Stimulated activated CD4-positive, alpha-beta T cell treated with anti-CD3 and anti-CD28 coated beads, TNF-alpha, amount 100 ng/mL, for 1 hour (primary cell): Measurements from ENCODE around the gene TPRA1.
"Not testable (repeated sequence)": the region's sequence is repeated elsewhere in the genome, so short reads cannot be mapped to it uniquely, and the experiment has no call there.

Source experiments
- DNase-seq, 3 donors: peaks; one replicate each; pipeline ENCODE4 v3.0.0-alpha.2; 2020; ENCODE audit warnings: low read depth in 3 of 3, low spot score in 1 of 3

TPRA1 gene

DNA sequence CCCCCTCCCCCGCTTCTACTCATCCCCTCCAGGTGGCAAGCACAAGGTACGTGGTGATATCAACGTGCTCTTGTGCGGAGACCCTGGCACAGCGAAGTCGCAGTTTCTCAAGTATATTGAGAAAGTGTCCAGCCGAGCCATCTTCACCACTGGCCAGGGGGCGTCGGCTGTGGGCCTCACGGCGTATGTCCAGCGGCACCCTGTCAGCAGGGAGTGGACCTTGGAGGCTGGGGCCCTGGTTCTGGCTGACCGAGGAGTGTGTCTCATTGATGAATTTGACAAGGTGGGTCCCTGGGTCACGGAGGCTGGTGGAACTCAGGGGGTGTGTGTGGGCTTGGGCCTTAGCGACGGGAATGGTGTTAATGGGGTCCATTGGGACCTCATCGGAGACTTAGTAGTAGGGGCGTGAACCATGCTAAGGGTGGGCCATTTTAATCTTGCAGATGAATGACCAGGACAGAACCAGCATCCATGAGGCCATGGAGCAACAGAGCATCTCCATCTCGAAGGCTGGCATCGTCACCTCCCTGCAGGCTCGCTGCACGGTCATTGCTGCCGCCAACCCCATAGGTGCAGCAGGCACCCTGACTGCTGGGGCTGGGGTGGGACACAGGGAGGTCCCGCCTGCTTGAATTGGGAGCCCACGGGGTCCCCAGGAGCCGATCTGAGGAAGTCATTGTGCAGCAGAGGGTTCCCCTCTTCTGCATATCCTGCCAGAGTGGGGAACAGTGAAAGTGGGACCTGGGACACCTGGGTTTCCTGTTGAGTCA is 26.5 kb upstream of the TPRA1 start:
- no peak for DNase-seq

DNA sequence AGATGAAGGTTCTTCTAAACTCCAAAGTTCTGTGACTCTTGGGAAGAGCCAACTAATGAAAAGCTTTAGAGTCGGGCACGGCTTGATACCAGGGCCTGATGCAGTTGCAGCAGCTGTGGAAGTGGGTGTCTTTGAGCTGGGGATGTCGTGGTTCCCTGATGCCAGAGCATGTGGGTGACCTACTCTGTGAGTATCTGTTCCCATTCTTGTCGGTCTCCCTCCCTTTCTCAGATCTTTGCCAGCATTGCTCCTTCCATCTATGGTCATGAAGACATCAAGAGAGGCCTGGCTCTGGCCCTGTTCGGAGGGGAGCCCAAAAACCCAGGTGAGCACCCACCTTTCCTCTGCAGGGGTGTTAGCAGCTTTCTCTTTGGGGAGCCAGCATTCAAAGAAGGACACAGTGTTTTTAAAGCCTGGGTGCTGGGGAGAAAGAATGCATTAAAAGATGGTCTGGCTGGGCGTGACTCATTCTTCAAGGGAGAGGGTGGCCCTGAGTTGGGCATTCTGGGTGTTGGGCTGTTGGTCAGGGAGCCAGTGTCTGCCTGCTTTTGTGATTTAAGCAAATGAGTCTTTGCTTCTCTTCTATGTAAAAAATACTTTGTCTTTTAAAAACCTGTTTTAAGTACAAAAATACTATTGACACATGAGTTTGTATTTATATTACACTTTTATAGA is 25.2 kb upstream of the TPRA1 start:
- DNase-seq: no peak

DNA sequence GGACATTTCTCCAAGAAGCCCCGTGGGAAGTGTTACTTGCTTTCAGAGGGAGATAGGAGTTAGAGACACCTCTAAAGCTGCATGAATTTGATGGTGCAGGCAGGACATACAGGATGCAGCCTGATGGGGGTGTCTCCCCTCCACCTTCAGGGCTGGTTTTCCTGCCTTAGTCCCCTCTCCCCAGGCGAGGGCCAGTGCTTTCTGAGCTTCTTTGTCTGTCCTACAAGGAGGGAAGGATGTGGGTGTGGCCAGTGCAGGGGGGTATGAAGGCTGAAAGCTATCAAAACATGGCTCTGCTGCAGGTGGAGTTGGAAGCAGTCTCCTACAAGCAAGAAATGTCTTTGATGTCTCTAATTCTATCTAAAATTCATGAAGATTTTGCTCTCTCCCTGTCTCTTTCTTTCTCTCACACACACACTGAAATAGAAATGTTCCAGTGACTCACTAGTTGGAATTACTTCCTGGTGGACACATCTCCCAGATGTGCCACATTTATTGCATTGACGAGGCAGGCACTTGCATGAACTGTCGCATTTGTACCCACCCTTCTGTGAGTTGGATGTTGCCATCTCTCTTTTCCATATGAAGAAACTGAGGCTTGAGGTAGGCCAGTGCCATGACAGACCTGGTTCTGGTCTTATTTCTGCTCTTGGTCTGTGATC is 24.5 kb upstream of the TPRA1 start:
- no peak for DNase-seq

DNA sequence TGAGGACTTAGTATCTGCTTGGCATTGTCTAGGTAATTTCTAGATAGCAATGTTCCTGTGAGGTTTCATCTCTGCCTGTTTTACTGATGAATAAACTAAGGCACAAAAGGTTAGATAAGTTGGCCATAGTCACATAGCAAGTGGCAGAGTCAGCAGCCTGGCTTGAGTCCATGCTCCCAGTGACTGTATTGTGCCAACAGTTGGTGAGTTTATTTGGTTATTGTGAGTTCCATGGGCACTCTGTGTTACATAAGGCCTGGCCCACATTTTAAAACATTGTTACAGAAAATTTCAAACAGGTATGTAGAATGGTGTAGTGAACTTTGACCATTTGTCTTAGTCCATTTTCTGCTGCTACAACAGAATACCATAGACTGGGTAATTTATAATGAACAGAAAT is 22.9 kb upstream of the TPRA1 start:
- DNase-seq: no peak

DNA sequence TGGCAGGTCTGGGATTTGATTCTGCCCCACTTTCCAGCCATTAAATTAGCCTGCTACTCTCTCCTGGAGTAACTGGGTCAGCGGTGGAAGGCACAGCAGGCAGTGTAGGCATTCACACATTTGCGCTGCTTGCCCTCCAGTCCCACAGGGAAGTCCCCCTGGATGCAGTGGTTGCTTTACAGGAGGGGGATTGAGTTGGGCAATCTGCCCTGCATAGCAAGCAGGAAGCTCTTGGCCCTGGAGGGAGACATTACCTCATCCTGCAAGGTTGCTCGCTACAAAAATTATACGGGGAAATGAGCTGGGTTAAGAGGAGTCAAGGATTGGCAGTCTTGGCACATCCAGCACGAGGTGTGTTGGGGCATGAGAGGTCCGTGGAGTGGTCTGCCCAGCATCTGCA is 22.4 kb upstream of the TPRA1 start:
- no peak for DNase-seq

DNA sequence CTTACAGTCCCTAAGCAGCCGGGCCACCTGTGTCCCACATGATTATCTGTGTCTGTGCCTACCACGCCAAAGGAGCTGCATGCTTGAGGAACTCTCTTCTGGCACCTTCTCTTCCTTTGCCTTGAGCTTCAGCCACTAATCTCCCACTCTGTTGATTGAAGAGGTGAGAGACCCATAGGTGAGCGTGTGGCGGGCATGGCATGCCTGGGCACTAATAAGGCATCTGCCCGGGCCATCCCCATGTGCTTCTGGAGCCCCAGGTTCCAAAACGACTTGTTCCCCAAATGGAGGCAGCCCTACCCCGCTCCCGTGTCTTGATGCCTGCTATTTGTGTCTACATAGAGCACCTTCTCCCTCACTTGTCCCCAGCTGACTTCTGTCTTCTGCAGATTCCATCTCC is 20.7 kb upstream of the TPRA1 start:
- DNase-seq: no peak

DNA sequence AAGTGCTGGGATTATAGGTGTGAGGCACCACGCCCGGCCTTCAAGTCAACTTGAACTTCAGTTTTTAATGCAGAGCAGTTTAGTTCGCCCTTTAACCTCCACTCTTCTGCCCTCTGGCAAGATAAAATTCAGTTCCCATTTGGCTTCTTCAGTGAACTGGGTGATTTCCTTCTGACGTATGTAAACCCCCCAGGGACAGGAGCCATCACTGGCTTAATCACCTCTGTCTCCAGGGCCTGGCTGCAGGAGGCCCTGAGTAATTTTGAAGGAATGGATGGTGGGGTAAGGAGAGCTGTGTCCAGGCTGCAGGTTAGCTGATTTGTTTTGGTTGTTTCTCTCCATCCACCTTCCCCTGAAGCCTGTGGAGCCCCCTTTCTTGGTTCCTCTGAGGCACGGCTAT is 19.6 kb upstream of the TPRA1 start:
- no peak for DNase-seq

DNA sequence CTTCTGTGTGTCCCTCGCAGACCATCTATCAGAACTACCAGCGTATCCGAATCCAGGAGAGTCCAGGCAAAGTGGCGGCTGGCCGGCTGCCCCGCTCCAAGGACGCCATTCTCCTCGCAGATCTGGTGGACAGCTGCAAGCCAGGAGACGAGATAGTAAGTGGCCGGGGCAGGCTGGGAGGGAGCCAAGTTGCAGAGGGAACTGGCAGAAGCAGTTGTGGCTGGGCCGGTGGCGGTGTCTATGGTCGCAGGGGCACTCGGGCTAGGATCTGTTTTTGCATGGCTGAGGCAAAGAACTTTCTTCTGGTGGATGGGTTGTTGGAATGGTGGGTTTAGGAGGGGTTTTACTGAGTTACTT is 17.8 kb upstream of the TPRA1 start:
- DNase-seq: no peak

DNA sequence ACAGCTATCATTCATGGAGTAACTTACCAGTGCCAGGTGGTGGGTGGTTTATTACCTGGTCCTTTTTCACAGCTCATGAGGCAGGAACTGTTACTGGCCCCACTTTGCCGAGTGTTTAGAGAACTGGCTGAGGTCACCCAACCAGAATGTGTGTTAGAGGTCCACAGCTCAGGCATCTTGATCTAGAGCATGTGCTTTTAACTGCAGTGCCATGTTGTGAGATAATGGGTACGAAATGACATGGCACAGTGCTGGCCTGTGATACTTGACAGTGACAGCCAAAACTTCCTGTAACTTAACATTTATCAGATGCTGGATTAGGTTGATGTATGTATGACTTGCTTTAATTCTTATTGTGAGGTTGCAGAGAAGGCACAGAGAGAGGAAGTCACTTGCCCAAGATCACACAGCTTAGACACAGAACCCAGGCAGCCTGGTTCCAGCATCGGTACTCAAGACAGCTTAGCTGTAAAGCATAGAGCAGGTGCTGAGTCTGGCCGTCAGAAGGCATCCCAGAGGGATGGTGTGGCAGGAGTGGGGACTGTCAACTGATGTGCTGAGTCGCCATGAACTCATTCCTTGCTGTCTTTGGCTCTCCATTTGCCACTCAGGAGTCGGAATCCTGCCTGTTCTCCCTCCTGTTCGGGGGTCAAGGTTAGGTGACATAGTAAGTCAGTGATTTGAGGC is 17.3 kb upstream of the TPRA1 start:
- no peak for DNase-seq

DNA sequence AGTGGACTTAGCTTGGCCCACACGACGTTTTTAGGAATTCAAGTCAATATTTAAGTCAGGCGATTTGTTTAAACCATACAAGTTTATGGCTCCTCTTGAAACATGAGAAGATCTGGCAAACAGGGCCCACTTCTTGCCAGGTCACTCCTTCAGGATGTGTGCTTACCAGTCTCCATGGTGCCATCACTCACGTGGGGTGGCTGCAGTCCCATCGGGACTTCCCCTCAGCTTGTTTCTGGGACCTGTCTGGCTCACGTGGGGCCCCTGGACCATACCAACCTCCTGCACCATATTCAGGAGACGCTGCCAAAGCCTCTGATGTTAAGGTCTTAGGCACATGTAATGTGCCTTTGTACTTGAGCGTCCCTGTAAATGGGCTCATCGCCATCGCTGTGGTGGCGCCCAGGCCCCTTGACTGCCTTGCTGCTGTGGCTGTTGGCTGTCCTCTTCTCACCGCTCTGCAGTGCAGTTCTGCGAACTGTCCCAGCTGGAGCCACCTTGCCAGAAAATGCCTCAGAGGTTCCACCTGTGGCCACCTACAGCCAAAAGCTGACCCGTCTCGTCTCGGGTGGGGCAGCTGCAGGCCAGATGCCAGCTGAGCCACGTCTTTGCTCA is 16.6 kb upstream of the TPRA1 start:
- no peak for DNase-seq

DNA sequence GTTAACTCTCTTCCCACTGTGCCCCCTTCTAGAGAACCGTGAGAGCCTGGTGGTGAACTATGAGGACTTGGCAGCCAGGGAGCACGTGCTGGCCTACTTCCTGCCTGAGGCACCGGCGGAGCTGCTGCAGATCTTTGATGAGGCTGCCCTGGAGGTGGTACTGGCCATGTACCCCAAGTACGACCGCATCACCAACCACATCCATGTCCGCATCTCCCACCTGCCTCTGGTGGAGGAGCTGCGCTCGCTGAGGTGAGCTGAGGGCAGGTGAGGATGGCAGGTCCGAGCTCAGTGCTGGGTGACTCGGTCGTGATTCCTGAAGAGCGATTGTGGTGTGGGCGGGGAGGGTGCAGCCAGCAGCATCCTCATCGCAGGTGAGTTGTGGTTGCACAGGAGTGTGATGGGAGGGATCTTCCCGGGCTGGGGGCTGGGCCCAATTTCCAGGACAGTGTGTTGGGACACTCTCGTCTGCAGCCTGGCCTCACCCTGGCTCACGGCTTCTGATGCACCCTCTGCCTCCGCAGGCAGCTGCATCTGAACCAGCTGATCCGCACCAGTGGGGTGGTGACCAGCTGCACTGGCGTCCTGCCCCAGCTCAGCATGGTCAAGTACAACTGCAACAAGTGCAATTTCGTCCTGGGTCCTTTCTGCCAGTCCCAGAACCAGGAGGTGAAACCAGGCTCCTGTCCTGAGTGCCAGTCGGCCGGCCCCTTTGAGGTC is 15.7 kb upstream of the TPRA1 start:
- no peak for DNase-seq

DNA sequence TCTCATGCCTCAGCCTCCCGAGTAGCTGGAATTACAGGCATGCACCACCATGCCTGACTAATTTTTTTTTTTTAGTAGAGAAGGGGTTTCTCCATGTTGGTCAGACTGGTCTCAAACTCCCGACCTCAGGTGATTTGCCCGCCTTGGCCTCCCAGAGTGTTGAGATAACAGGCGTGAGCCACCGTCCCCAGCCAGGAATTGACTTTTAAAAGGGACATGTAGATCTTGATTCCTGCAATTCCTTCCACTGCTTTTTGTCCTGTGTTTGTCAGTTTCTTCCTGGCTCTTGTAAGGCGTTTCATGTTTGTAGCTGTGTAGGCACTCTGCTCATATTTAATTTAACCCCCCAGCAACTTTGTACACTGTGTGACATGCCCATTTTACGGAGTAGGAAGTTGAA is 15.0 kb upstream of the TPRA1 start:
- DNase-seq: not testable (repeated sequence)

DNA sequence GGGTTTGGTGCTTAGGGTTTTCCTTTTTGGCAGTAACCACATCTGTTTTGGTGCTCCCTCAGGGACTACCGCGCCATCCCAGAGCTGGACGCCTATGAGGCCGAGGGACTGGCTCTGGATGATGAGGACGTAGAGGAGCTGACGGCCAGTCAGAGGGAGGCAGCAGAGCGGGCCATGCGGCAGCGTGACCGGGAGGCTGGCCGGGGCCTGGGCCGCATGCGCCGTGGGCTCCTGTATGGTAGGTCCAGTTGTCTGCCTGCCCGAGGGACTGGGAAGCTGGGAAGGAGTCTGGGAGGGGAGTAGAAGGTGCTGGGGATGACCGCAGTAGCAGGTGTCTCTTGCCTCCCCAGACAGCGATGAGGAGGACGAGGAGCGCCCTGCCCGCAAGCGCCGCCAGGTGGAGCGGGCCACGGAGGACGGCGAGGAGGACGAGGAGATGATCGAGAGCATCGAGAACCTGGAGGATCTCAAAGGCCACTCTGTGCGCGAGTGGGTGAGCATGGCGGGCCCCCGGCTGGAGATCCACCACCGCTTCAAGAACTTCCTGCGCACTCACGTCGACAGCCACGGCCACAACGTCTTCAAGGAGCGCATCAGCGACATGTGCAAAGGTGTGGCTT is 14.1 kb upstream of the TPRA1 start:
- no peak for DNase-seq

DNA sequence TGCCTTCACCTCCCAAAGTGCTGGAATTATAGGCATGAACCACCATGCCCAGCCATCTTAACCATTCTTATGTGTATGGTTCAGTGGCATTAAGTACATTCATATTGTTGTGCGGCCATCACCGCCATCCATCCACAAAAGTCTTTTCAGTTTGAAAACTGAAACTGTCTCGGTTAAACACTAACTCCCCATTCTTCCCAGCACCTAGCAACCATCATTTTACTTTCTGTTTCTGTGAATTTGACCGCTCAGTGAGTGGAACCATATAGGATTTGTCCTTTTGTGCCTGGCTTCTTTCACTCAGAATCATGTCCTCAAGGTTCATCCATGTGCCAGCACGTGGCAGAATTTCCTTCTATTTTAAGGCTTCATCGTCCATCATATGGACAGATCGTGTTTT is 13.5 kb upstream of the TPRA1 start:
- no peak for DNase-seq

DNA sequence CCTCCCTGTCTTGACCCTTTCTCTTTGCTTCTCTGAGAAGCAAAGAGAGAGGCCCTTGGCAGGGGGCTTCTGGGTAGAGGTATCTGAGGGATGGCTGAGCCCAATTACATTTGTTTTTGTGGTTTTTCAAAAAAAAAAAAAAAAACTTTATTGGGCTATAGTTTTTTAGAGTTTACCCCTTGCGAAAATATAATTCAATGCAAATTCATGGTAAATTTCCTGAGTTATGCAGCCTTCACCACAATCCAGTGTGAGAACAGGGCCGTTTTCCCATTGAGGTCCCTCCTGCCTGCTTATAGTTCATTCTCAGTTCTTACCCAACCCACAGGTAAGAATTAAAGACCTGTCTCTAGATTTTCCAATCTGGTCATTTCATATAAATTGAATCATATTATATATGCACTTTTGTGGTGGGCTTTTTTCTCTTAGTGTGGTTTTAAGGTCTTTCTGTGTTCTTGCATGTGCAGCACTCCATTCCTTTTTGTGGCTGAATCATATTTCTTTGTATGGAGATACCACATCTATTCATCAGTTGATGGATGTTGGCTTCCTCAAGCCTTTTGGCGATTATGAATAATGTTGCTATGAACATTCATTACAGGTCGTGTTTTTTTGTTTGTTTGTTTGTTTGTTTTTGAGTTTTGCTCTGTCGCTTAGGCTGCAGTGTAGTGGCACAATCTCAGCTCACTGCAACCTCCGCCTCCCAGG is 10.4 kb upstream of the TPRA1 start:
- no peak for DNase-seq

DNA sequence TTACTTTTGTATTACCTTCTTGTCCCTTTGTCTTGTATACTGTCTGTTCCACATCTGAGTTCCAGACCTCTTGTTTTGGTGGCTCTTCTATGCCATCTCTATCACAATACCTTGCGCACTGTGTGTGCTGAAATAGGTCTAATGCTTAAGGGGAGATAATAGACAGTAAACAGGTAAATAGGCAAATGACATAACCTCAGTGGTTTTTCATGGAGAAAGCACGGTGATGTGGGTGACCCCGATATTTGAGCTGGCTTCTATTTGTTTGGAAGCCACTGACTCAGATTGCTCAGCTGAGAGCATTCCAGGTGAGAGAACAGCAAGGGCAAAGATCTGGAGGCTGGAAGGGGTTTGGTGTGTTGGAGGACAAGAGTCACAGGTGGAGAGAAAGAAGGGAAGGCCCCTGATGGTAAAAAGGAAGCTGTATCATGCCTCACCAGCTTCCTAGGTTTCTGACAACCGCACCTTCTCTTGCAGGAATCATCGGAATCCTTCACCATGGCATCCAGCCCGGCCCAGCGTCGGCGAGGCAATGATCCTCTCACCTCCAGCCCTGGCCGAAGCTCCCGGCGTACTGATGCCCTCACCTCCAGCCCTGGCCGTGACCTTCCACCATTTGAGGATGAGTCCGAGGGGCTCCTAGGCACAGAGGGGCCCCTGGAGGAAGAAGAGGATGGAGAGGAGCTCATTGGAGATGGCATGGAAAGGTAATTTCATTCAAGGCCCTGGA is 8.5 kb upstream of the TPRA1 start:
- DNase-seq: no peak

DNA sequence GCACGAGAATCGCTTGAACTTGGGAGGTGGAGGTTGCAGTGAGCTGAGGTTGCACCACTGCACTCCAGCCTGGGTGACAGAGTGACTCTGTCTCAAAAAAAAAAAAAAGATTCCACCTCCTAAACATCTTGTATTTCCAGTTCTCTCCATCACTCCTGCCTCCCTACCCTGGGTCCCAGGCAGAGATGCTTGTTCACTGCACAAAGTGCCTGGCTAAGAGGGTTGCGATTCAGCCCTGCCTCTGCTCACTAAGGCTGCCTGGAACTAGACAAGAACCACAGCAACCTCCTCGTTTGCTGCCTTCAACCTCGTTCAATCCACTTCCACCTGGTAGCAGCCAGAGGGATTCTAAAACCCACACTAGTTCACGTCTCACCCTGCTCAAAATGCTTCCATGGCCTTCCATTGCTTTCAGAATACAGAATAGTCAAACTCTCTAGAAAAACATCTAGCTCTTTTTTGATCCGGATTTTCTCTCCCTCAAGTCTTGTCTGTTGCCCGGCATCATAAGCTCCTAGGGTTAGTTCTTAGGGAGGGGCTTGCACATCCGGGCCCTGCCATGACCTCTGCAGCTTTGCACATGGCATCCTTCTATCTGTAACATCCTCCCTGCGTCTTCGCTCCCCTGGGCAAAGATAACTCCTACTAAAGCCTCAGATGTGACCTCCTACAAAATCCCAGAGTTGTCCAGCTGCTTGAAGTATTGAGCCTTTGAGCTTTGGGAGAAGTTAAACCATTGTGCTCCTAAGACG is 6.7 kb upstream of the TPRA1 start:
- DNase-seq: no peak

DNA sequence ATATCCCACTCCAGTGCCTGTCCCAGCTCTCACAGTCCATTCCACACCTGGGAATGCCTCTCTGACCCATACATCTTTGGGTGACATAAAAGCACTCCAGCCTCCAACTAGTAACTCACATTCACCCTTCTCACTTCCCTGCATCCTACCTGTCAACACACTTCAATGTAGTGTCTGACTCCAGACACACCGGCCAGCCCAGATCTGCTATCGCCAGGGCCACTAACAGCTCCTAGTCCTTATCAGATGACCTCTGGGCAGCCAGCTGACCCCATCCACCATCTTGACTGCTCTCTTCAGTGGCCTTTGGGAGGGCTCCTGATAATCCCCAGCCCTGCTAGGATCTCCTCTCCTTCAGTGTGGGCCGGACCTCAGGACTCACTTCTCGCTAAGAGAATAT is 4.8 kb upstream of the TPRA1 start:
- no peak for DNase-seq
